ENCODE measurements around the gene NMD3. TPM values are rescaled to one million over a fixed set of nuclear protein-coding genes. Genes with fewer than 3 reads are reported as not detected.

NMD3 gene
- total RNA-seq, 1 donor from 2014 or later: 87.3 TPM

DNA sequence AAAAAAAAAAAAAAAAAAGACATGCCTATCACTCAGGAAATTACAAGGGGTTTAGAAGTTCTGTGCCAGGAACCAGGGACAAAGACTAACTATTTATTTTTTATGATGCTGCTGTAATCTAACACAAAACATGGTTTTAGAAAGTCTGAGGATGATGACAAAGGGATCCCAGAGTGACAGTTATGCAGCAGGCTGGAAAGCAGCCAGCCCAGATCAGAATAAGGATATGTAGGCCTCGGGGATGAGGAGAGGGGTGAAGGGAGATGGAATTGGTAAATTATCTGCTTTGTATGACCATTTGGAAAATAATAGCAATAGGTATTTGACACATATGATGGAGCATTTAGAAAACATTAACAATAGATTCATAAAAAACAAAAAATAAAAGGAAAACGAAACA lies 34.1 kb upstream of the NMD3 start:
- H3K27me3 Mint-ChIP-seq (ENCODE audit: low read depth, unreplicated experiment): no peaks in the 10 kb centered on the region
- no peak overlapping the region for H3K4me2 ChIP-seq (ENCODE audit: low read length)
- DNase-seq (ENCODE audit: low read depth) (no peak), FAIRE-seq (no peak)
- no peak overlapping the region for H3K27ac Mint-ChIP-seq (ENCODE audit: unreplicated experiment)
- no peaks in the 10 kb centered on the region for H3K27me3 ChIP-seq (ENCODE audit: insufficient read depth, low read length)
- no peaks in the 10 kb centered on the region for H3K4me1 Mint-ChIP-seq (ENCODE audit: low read depth, unreplicated experiment)
- H3K36me3 Mint-ChIP-seq (ENCODE audit: low read depth, unreplicated experiment): no peaks in the 10 kb centered on the region
- no peaks in the 10 kb centered on the region for H3K79me2 ChIP-seq (ENCODE audit: insufficient read depth, low read length)
- H2AFZ ChIP-seq (ENCODE audit: low read depth, low read length): no peak overlapping the region
- H3K27ac ChIP-seq (ENCODE audit: low read depth, low read length): no peak overlapping the region
- H3K4me3 ChIP-seq (ENCODE audit: insufficient read depth, low read depth, low read length): no peak overlapping the region
- no peaks in the 10 kb centered on the region for H3K4me1 ChIP-seq (ENCODE audit: insufficient read depth, low read length)
- H3K9me3 Mint-ChIP-seq (ENCODE audit: unreplicated experiment): no peaks in the 10 kb centered on the region
- H3K36me3 ChIP-seq (ENCODE audit: insufficient read depth, low read length): no peaks in the 10 kb centered on the region
- H4K20me1 ChIP-seq (ENCODE audit: insufficient read depth, low read length): no peaks in the 10 kb centered on the region
- no peak overlapping the region for H3K4me3 Mint-ChIP-seq (ENCODE audit: unreplicated experiment)
- TF ChIP-seq CTCF (IDR thresholded peaks at IDR 0.05; ENCODE audit: insufficient read depth, low read depth, low read length) (no peak), EZH2 (IDR thresholded peaks at IDR 0.05; ENCODE audit: insufficient read depth, low read length) (no peak)
- H3K9me3 ChIP-seq (ENCODE audit: insufficient read depth, low read depth, low read length): no peaks in the 10 kb centered on the region
- no peak overlapping the region for H3K9ac ChIP-seq (ENCODE audit: low read length)

DNA sequence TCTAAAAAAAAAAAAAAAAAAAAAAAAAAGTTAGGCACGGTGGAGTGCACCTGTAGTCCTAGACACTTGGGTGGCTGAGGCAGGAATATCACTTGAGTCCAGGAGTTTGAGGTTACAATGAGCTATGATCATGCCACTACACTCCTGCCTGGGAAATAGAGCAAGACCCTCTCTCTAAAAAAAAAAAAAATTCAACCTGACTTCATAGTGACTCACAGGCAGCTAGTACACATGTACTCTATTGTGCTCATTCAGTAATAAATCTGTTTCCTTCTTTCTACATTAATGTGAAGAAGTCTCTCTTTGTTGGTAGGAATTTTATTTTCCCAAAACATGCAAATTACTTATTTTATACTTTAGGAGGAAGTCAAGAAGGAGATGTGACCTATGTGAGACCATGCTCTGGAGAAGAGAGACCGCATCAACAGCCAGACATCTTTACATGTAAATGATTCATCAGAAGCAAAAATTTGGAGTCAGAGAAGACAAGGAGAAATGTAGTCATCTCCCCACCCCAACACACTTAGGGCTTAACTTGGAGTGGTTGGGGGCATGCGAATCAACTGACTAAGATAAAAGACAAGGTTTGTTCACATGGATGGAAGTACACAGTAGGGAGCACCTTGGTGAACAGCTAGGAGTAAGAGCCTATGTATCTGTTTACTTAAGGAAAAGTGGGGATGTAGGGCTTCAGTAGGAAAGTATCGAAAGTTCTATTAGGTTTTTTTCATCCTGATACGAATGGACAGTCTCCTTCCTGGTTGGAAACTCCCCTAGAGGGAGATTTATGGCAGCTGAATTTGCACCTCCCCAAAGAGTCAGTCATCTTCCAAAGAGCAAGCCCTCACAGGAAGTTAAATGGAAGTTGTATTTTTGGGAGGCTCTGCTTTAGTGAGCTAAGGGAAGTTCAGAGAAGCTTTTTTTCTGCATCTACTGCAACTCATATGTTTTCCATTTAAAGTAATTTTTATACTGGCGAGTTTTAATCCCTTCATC lies 23.0 kb upstream of the NMD3 start:
- Histone ChIP-seq H3K79me2 (ENCODE audit: insufficient read depth, low read length) (no peaks in the 10 kb centered on the region), H3K9me3 (ENCODE audit: insufficient read depth, low read depth, low read length) (no peaks in the 10 kb centered on the region), H4K20me1 (ENCODE audit: insufficient read depth, low read length) (no peaks in the 10 kb centered on the region), H3K36me3 (ENCODE audit: insufficient read depth, low read length) (no peaks in the 10 kb centered on the region), H2AFZ (ENCODE audit: low read depth, low read length) (peak overlapping the region; percentile 19), H3K4me2 (ENCODE audit: low read length) (no peak overlapping the region), H3K4me1 (ENCODE audit: insufficient read depth, low read length) (no peaks in the 10 kb centered on the region), H3K4me3 (ENCODE audit: insufficient read depth, low read depth, low read length) (no peak overlapping the region), H3K27ac (ENCODE audit: low read depth, low read length) (no peak overlapping the region), H3K27me3 (ENCODE audit: insufficient read depth, low read length) (no peaks in the 10 kb centered on the region), H3K9ac (ENCODE audit: low read length) (no peak overlapping the region)
- TF ChIP-seq EZH2 (IDR thresholded peaks at IDR 0.05; ENCODE audit: insufficient read depth, low read length) (no peak), CTCF (IDR thresholded peaks at IDR 0.05; ENCODE audit: insufficient read depth, low read depth, low read length) (no peak)
- H3K4me3 Mint-ChIP-seq (ENCODE audit: unreplicated experiment): no peak overlapping the region
- peaks cover 2% of the 10 kb centered on the region for H3K36me3 Mint-ChIP-seq (ENCODE audit: low read depth, unreplicated experiment)
- H3K4me1 Mint-ChIP-seq (ENCODE audit: low read depth, unreplicated experiment): peaks cover 4% of the 10 kb centered on the region
- H3K27ac Mint-ChIP-seq (ENCODE audit: unreplicated experiment): no peak overlapping the region
- DNase-seq (ENCODE audit: low read depth) (peak; percentile 36), FAIRE-seq (no peak)
- H3K27me3 Mint-ChIP-seq (ENCODE audit: low read depth, unreplicated experiment): peaks cover 1% of the 10 kb centered on the region
- peaks cover 7% of the 10 kb centered on the region for H3K9me3 Mint-ChIP-seq (ENCODE audit: unreplicated experiment)

DNA sequence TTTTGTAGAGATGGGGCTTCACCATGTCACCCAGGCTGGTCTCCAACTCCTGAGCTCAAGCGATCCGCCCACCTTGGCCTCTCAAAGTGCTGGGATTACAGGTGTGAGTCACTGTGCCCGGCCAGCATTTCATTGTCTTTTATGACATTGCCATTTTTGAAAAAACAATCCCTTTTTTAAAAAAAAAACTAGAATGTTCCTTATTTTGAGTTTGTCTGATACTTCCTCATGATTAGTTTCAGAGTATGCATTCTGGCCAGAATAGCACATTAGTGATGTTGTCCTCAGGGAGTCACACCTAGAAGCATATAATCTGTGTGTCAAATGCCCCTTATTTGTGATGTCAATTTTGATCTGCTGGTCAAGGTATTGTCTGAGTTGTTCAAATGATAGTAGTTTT lies 21.2 kb upstream of the NMD3 start:
- H3K9ac ChIP-seq (ENCODE audit: low read length): no peak overlapping the region
- H3K27me3 Mint-ChIP-seq (ENCODE audit: low read depth, unreplicated experiment): no peaks in the 10 kb centered on the region
- no peaks in the 10 kb centered on the region for H3K9me3 ChIP-seq (ENCODE audit: insufficient read depth, low read depth, low read length)
- no peak overlapping the region for H3K27ac ChIP-seq (ENCODE audit: low read depth, low read length)
- no peak for FAIRE-seq
- peaks cover 4% of the 10 kb centered on the region for H3K4me1 Mint-ChIP-seq (ENCODE audit: low read depth, unreplicated experiment)
- no peak for TF ChIP-seq EZH2 (IDR thresholded peaks at IDR 0.05; ENCODE audit: insufficient read depth, low read length)
- TF ChIP-seq CTCF (IDR thresholded peaks at IDR 0.05; ENCODE audit: insufficient read depth, low read depth, low read length): no peak
- H3K4me3 Mint-ChIP-seq (ENCODE audit: unreplicated experiment): no peak overlapping the region
- H3K4me2 ChIP-seq (ENCODE audit: low read length): no peak overlapping the region
- no peak overlapping the region for H2AFZ ChIP-seq (ENCODE audit: low read depth, low read length)
- peaks cover under 1% of the 10 kb centered on the region for H3K36me3 Mint-ChIP-seq (ENCODE audit: low read depth, unreplicated experiment)
- no peaks in the 10 kb centered on the region for H3K79me2 ChIP-seq (ENCODE audit: insufficient read depth, low read length)
- DNase-seq (ENCODE audit: low read depth): no peak
- no peak overlapping the region for H3K27ac Mint-ChIP-seq (ENCODE audit: unreplicated experiment)
- peaks cover 2% of the 10 kb centered on the region for H3K9me3 Mint-ChIP-seq (ENCODE audit: unreplicated experiment)
- H3K4me1 ChIP-seq (ENCODE audit: insufficient read depth, low read length): no peaks in the 10 kb centered on the region
- no peaks in the 10 kb centered on the region for H4K20me1 ChIP-seq (ENCODE audit: insufficient read depth, low read length)
- no peak overlapping the region for H3K4me3 ChIP-seq (ENCODE audit: insufficient read depth, low read depth, low read length)
- H3K27me3 ChIP-seq (ENCODE audit: insufficient read depth, low read length): no peaks in the 10 kb centered on the region
- H3K36me3 ChIP-seq (ENCODE audit: insufficient read depth, low read length): no peaks in the 10 kb centered on the region
